K562 (cell line): ENCODE measurements around the gene INPP5D. TPM values are rescaled to one million over a fixed set of nuclear protein-coding genes. Genes with fewer than 3 reads are reported as not detected.

Source experiments
- BHLHE40 ChIP-seq: IDR thresholded peaks from 2 replicates; pipeline ENCODE4 v1.6.1; 2011; ENCODE audit warnings: low read length, improper control_type of control experiment
- CBX5 ChIP-seq: IDR thresholded peaks from 2 replicates; pipeline ENCODE4 v1.6.1; 2014; ENCODE audit warnings: low read depth, borderline replicate concordance
- CC2D1A ChIP-seq: fragments of 450-650 bp; IDR thresholded peaks from 2 replicates; pipeline ENCODE4 v1.6.1; 2017; ENCODE audit warnings: mild to moderate bottlenecking
- HDAC2 ChIP-seq: fragments of 450-650 bp; IDR thresholded peaks from 2 replicates; pipeline ENCODE4 v1.6.1; 2016; ENCODE audit warnings: mild to moderate bottlenecking
- MEF2D ChIP-seq: conservative IDR thresholded peaks from 2 replicates; pipeline ENCODE4 v1.6.1; 2016; ENCODE audit warnings: low read depth, missing genetic modification characterization, missing compliant biosample characterization
- MIER1 ChIP-seq: fragments of 450-650 bp; IDR thresholded peaks from 2 replicates; pipeline ENCODE4 v1.6.1; 2016; ENCODE audit warnings: antibody characterized with exemption, mild to moderate bottlenecking, low read depth
- PHB2 ChIP-seq: fragments of 450-650 bp; IDR thresholded peaks from 2 replicates; pipeline ENCODE4 v1.6.1; 2017; ENCODE audit warnings: low read depth
- PHF21A ChIP-seq: fragments of 450-650 bp; IDR thresholded peaks from 2 replicates; pipeline ENCODE4 v1.6.1; 2017; ENCODE audit warnings: low read depth, borderline replicate concordance
- THRAP3 ChIP-seq: fragments of 450-650 bp; IDR thresholded peaks from 2 replicates; pipeline ENCODE4 v1.6.1; 2016; ENCODE audit warnings: mild to moderate bottlenecking, inconsistent platforms, borderline replicate concordance
- XRCC3 ChIP-seq: fragments of 450-650 bp; IDR thresholded peaks from 2 replicates; pipeline ENCODE4 v1.6.1; 2017; ENCODE audit warnings: mild to moderate bottlenecking, moderate library complexity
- ZBTB7A ChIP-seq: IDR thresholded peaks from 2 replicates; pipeline ENCODE4 v1.6.1; 2011; ENCODE audit warnings: low read depth, mild to moderate bottlenecking, low read length, moderate library complexity, borderline replicate concordance; ENCODE audit not compliant: control insufficient read depth
- ZNF24 ChIP-seq: fragments of 450-650 bp; IDR thresholded peaks from 2 replicates; pipeline ENCODE4 v1.6.1; 2016
- polyA plus RNA-seq, 8 experiments: library from polyadenylated mRNA; depleted of rRNA in 4 of 8; stranded (reverse) in 5 of 8; unstranded in 3 of 8; fragments of >200 nt; fragmentation: Nextera tagmentation in 2 of 8; fragmentation: Illumina TruSeq in 1 of 8; extraction: Ambion mirVana in 2 of 8; extraction: Trizol in 1 of 8; gene quantifications; 2 replicates each; pipeline versions ENCODE4 v1.2.1 to v1.2.3, GENCODE V29; 2011 to 2014; ENCODE audit warnings: inconsistent platforms in 1 of 8, missing spikeins in 1 of 8
- total RNA-seq, 7 experiments: library from RNA; depleted of rRNA in 6 of 7; stranded (reverse); fragments of >200 nt in 6 of 7; fragmentation: Illumina TruSeq in 2 of 7; extraction: Trizol in 2 of 7; gene quantifications; 2 replicates each; pipeline versions ENCODE4 v1.2.1 to v1.2.3, GENCODE V29; 2011 to 2021; ENCODE audit warnings: low replicate concordance in 1 of 7
- TF ChIP-seq, protein P1 (sequence below): sonication (generic); IDR thresholded peaks from 2 replicates; pipeline ENCODE4 v1.6.1; 2016
- TF ChIP-seq, protein P2 (sequence below): fragments of 250-450 bp; sonication (Bioruptor Pico); IDR thresholded peaks from 2 replicates; pipeline ENCODE4 v1.5.0; 2021; ENCODE audit warnings: mild to moderate bottlenecking, borderline replicate concordance
- TF ChIP-seq, protein P3 (sequence below): fragments of 250-450 bp; sonication (Bioruptor Pico); IDR thresholded peaks from 2 replicates; pipeline ENCODE4 v1.8.0; 2022; ENCODE audit warnings: moderate library complexity, mild to moderate bottlenecking, inconsistent platforms
- TF ChIP-seq, protein P4 (sequence below): fragments of 450-650 bp; IDR thresholded peaks from 2 replicates; pipeline ENCODE4 v1.6.1; 2014; ENCODE audit warnings: low read depth, mild to moderate bottlenecking, moderate library complexity, borderline replicate concordance
- TF ChIP-seq, protein P5 (sequence below), 2 experiments: fragments of 450-650 bp in 1 of 2; sonication (generic) in 1 of 2; formaldehyde crosslinking in 1 of 2; IDR thresholded peaks in 1 of 2; conservative IDR thresholded peaks in 1 of 2; 2 replicates each; pipeline versions ENCODE4 v1.6.1 to v1.8.1; 2016 to 2023; ENCODE audit warnings: mild to moderate bottlenecking in 2 of 2, moderate library complexity in 2 of 2, inconsistent platforms in 1 of 2, missing genetic modification reagents in 1 of 2

The INPP5D gene
- total and polyA plus RNA-seq, 9 of the 15 experiments (the other 6 are each of a cell fraction or from before 2014, with no cell fraction given), result 0.55 to 6.2 (median 2.2) TPM

DNA sequence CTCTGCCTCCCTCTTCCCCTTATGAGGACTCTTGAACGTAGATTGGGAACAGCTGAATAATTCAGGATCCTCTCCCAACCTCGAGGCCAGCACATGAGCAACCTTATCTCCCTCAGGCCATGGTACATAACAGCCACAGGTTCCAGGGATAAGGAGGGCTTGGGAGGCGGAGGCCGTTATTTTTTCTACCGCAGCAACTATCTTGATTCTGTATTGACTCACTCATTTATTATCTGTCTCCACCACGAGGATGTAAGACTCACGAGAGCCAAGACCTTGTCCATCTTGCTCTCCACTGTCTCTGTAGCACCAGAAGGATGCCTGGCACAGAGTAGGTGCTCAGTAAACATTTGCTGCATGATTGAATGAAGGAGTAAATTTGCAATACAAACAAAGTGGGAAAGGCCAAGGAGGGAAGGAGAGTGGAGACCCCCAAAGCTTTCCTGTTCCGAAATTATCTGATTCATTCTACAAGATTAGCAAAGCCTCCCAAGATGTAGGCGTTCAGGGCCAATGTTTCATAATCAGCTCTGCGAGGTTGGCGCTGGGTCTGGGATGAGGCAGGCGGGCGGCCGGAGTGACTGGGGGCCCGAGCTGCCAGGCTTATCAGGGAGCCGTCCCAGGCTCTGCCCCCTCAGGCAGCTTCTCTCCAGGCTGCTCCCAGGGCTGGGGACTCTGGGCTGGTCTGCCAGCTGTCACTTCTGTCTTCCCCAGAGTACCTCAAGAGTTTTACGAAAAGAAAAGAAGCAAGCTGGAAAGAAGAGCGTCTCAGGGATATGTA lies 31.6 kb downstream of the INPP5D start (continued):
- TF ChIP-seq, protein P1, sequence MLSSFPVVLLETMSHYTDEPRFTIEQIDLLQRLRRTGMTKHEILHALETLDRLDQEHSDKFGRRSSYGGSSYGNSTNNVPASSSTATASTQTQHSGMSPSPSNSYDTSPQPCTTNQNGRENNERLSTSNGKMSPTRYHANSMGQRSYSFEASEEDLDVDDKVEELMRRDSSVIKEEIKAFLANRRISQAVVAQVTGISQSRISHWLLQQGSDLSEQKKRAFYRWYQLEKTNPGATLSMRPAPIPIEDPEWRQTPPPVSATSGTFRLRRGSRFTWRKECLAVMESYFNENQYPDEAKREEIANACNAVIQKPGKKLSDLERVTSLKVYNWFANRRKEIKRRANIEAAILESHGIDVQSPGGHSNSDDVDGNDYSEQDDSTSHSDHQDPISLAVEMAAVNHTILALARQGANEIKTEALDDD, result no peak
- TF ChIP-seq BHLHE40, result peak; percentile 98
- 0 out of 2 replicates have a peak, but pooled peaks have one; percentile 48 for TF ChIP-seq MEF2D (tag)
- no peak for TF ChIP-seq ZBTB7A
- peak; percentile 93 for TF ChIP-seq HDAC2
- TF ChIP-seq MIER1, result no peak
- TF ChIP-seq, protein P2, sequence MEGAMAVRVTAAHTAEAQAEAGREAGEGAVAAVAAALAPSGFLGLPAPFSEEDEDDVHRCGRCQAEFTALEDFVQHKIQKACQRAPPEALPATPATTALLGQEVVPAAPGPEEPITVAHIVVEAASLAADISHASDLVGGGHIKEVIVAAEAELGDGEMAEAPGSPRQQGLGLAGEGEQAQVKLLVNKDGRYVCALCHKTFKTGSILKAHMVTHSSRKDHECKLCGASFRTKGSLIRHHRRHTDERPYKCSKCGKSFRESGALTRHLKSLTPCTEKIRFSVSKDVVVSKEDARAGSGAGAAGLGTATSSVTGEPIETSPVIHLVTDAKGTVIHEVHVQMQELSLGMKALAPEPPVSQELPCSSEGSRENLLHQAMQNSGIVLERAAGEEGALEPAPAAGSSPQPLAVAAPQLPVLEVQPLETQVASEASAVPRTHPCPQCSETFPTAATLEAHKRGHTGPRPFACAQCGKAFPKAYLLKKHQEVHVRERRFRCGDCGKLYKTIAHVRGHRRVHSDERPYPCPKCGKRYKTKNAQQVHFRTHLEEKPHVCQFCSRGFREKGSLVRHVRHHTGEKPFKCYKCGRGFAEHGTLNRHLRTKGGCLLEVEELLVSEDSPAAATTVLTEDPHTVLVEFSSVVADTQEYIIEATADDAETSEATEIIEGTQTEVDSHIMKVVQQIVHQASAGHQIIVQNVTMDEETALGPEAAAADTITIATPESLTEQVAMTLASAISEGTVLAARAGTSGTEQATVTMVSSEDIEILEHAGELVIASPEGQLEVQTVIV (CRISPR knock-in tag), result no peak
- TF ChIP-seq, protein P3, sequence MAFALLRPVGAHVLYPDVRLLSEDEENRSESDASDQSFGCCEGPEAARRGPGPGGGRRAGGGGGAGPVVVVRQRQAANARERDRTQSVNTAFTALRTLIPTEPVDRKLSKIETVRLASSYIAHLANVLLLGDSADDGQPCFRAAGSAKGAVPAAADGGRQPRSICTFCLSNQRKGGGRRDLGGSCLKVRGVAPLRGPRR (CRISPR knock-in tag), result no peak; the same call in 1 of the 2 replicates
- TF ChIP-seq XRCC3, result no peak
- peak; percentile 40; the same call in 1 of the 2 replicates for TF ChIP-seq ZNF24
- peak; percentile 94 for TF ChIP-seq CC2D1A
- TF ChIP-seq, protein P4, sequence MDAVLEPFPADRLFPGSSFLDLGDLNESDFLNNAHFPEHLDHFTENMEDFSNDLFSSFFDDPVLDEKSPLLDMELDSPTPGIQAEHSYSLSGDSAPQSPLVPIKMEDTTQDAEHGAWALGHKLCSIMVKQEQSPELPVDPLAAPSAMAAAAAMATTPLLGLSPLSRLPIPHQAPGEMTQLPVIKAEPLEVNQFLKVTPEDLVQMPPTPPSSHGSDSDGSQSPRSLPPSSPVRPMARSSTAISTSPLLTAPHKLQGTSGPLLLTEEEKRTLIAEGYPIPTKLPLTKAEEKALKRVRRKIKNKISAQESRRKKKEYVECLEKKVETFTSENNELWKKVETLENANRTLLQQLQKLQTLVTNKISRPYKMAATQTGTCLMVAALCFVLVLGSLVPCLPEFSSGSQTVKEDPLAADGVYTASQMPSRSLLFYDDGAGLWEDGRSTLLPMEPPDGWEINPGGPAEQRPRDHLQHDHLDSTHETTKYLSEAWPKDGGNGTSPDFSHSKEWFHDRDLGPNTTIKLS, result no peak
- peak; percentile 89 for TF ChIP-seq PHB2
- no peak for TF ChIP-seq THRAP3
- TF ChIP-seq, protein P5, sequence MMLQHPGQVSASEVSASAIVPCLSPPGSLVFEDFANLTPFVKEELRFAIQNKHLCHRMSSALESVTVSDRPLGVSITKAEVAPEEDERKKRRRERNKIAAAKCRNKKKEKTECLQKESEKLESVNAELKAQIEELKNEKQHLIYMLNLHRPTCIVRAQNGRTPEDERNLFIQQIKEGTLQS (IDR thresholded peaks at IDR 0.05), result peak; percentile 85
- TF ChIP-seq, protein P5 (CRISPR knock-in tag; conservative IDR thresholded peaks at IDR 0.05), result 0 out of 2 replicates have a peak, but pooled peaks have one; percentile 55
- TF ChIP-seq PHF21A, result no peak
- no peak for TF ChIP-seq CBX5
